A673 (cell line): ENCODE results near the gene TMEM208. TPM values are rescaled to one million over a fixed set of nuclear protein-coding genes. Genes with fewer than 3 reads are reported as not detected.

Experiments
- BruUV-seq: library from RNA; stranded (reverse); fragments of 400-500 nt; replicated peaks from 2 replicates; lab custom pipeline; 2021; lab: Mats Ljungman, UMichigan
- CTCF ChIA-PET: fragments of 300-600 bp; sonication (Branson Sonifier 250); formaldehyde crosslinking; loops from one replicate; lab custom pipeline; 2022; ENCODE audit warnings: antibody characterized with exemption; lab: Charles Lee
- POLR2A ChIA-PET: fragments of 300-600 bp; sonication (Branson Sonifier 250); formaldehyde crosslinking; loops from one replicate; lab custom pipeline; 2022; ENCODE audit warnings: antibody characterized with exemption; ENCODE audit not compliant: low non-redundant PET; lab: Charles Lee
- DNase-seq: peaks from one replicate; pipeline ENCODE4 v3.0.0-alpha.2; 2015; ENCODE audit warnings: low spot score
- H3K27ac ChIP-seq: fragments of 200-600 bp; sonication (generic); 2 replicates; pipeline ENCODE4 v1.5.1; 2016; ENCODE audit warnings: mixed run types, low read depth, mild to moderate bottlenecking, mixed read lengths, antibody characterized with exemption, low read length; ENCODE audit not compliant: poor library complexity, severe bottlenecking
- H3K27me3 ChIP-seq: fragments of 200-600 bp; sonication (generic); replicated peaks from 2 replicates; pipeline ENCODE4 v1.6.1; 2017; ENCODE audit warnings: mixed run types, low read depth, mild to moderate bottlenecking, mixed read lengths, antibody characterized with exemption, low read length; ENCODE audit not compliant: insufficient read depth, poor library complexity
- H3K36me3 ChIP-seq: fragments of 200-600 bp; sonication (generic); 2 replicates; pipeline ENCODE4 v1.6.1; 2016; ENCODE audit warnings: mixed run types, mild to moderate bottlenecking, mixed read lengths, antibody characterized with exemption, low read length; ENCODE audit not compliant: insufficient read depth, poor library complexity, severe bottlenecking
- H3K4me1 ChIP-seq: fragments of 200-600 bp; sonication (generic); 2 replicates; pipeline ENCODE4 v1.6.1; 2017; ENCODE audit warnings: mixed run types, mild to moderate bottlenecking, mixed read lengths, antibody characterized with exemption, low read length; ENCODE audit not compliant: insufficient read depth, poor library complexity, severe bottlenecking
- H3K4me3 ChIP-seq: fragments of 200-600 bp; sonication (generic); 2 replicates; pipeline ENCODE4 v1.5.1; 2016; ENCODE audit warnings: low read depth, mixed run types, mild to moderate bottlenecking, mixed read lengths, low read length; ENCODE audit not compliant: poor library complexity, severe bottlenecking
- H3K9me3 ChIP-seq: fragments of 200-600 bp; sonication (generic); 2 replicates; pipeline ENCODE4 v1.6.1; 2016; ENCODE audit warnings: mixed run types, low read depth, mild to moderate bottlenecking, mixed read lengths, antibody characterized with exemption, low read length; ENCODE audit not compliant: poor library complexity, severe bottlenecking
- EZH2 ChIP-seq: fragments of 200-600 bp; sonication (generic); IDR thresholded peaks from 2 replicates; pipeline ENCODE4 v1.6.1; 2017; ENCODE audit warnings: borderline replicate concordance, low read depth, mild to moderate bottlenecking, mixed read lengths, antibody characterized with exemption, low read length; ENCODE audit not compliant: poor library complexity, severe bottlenecking
- intact Hi-C: fragments of 100-400 bp; cut with micrococcal nuclease; formaldehyde crosslinking; loops from one replicate; pipeline ENCODE4 v1.10.0; 2022; ENCODE audit not compliant: unreplicated experiment
- total RNA-seq: library from RNA; stranded (reverse); gene quantifications from 2 replicates; pipeline ENCODE4 v1.2.3, GENCODE V29; 2021
- TF ChIP-seq, protein P1 (sequence below): fragments of 300-800, 200-600 bp; sonication (generic); conservative IDR thresholded peaks from 2 replicates; pipeline ENCODE4 v1.5.1; 2017; ENCODE audit warnings: low read depth, mild to moderate bottlenecking, antibody characterized with exemption, low read length, moderate library complexity, mixed read lengths

The TMEM208 gene
- total RNA-seq, 1 experiment from 2014 or later = 38.2 TPM

DNA sequence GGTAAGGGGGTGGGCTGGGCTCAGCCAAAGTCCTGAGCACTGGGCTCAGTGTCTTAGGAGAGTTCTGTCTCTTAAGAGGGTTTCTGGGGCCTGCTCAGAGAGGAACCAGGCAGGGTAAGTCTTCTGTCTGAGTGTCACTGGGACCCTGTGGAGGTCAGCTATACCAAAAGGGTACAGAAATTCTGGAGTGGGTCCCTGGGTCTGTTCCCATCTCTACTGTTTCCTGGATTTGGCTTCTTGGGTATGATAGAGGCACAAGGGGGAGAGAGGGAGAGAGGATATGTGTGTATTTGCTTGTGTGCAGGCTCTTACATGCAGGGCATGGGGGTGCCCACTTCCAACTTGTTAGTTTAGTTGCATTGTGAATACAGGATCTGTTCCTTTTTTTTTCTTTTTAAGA is 33.4 kb upstream of the TMEM208 start:
- BruUV-seq = no TSS peak
- no peak for TF ChIP-seq EZH2
- TF ChIP-seq, protein P1, sequence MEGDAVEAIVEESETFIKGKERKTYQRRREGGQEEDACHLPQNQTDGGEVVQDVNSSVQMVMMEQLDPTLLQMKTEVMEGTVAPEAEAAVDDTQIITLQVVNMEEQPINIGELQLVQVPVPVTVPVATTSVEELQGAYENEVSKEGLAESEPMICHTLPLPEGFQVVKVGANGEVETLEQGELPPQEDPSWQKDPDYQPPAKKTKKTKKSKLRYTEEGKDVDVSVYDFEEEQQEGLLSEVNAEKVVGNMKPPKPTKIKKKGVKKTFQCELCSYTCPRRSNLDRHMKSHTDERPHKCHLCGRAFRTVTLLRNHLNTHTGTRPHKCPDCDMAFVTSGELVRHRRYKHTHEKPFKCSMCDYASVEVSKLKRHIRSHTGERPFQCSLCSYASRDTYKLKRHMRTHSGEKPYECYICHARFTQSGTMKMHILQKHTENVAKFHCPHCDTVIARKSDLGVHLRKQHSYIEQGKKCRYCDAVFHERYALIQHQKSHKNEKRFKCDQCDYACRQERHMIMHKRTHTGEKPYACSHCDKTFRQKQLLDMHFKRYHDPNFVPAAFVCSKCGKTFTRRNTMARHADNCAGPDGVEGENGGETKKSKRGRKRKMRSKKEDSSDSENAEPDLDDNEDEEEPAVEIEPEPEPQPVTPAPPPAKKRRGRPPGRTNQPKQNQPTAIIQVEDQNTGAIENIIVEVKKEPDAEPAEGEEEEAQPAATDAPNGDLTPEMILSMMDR = no peak
- peaks cover 49% of the 10 kb centered on the region for H3K36me3 ChIP-seq
- no peak for DNase-seq
- peak overlapping the region; percentile 85 for H3K27ac ChIP-seq
- ChIA-PET POLR2A (no interaction called here), CTCF (no interaction called here)
- peak overlapping the region; percentile 98 for H3K4me3 ChIP-seq
- intact Hi-C loops = no loop called here
- H3K9me3 ChIP-seq = no peaks in the 10 kb centered on the region
- peaks cover 18% of the 10 kb centered on the region for H3K4me1 ChIP-seq
- no peaks in the 10 kb centered on the region for H3K27me3 ChIP-seq

DNA sequence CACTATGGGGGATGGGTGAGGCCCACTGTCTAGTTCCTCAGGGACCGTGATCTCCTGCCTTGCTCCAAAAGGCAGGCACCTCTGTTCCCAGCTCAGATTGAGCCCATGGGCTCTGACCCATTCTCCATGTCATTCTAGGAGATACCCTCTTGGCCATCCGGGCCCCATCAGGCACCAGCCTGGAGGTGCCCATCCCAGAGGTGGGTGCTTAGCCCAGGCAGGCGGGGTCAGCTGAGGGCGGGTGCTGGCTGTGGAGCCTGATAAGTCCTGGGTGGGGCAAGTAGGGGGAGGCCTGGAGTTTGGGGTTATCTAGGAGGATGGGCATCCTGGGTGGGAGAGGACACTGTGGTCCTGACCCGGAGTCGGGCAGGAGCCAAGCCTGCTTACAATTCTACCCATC is 32.7 kb upstream of the TMEM208 start:
- no peak for DNase-seq
- CTCF ChIA-PET = no interaction called here
- no peak for TF ChIP-seq EZH2
- TF ChIP-seq, protein P1 = no peak
- Histone ChIP-seq H3K9me3 (no peaks in the 10 kb centered on the region), H3K4me3 (no peak overlapping the region), H3K4me1 (peaks cover 18% of the 10 kb centered on the region), H3K27me3 (no peaks in the 10 kb centered on the region), H3K27ac (no peak overlapping the region), H3K36me3 (peaks cover 52% of the 10 kb centered on the region)
- intact Hi-C loops = no loop called here
- POLR2A ChIA-PET = no interaction called here
- BruUV-seq = no TSS peak

DNA sequence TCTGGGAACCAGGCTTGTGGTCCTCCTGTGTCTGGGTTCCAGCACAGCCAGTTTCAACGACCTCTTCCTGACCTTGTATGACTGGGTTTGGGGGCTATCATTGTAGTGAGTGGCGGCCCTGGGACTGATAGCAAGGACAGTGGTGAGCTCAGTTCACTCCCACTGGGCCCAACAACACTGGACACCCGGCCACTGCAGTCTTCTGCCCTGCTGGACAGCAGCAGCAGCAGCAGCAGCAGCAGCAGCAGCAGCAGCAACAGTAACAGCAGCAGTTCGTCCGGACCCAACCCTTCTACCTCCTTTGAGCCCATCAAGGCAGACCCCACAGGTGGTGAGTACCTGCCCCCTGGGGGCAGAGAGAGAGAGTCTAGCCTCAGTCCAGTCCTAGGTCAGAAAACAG is 31.3 kb upstream of the TMEM208 start:
- BruUV-seq = no TSS peak
- Histone ChIP-seq H3K4me3 (no peak overlapping the region), H3K27ac (no peak overlapping the region), H3K9me3 (no peaks in the 10 kb centered on the region), H3K27me3 (no peaks in the 10 kb centered on the region), H3K36me3 (peaks cover 52% of the 10 kb centered on the region), H3K4me1 (peaks cover 18% of the 10 kb centered on the region)
- intact Hi-C loops = no loop called here
- TF ChIP-seq EZH2 = no peak
- TF ChIP-seq, protein P1 = no peak
- POLR2A ChIA-PET = no interaction called here
- CTCF ChIA-PET = interaction anchor here (0.5 kb wide), 1 partner anchor 333 kb away, joined by 3 read pairs; the partner anchor contains the start of gene RIPOR1
- DNase-seq = no peak
